H9 (cell line): Measurements from ENCODE around the gene AGMO. TPM values are rescaled to one million over a fixed set of nuclear protein-coding genes. Genes with fewer than 3 reads are reported as not detected.

Source experiments
- DNase-seq: peaks from one replicate; pipeline ENCODE4 v3.0.0-alpha.2; 2017
- H2AFZ ChIP-seq: one replicate; pipeline ENCODE4 v1.6.1; 2013; ENCODE audit warnings: mild to moderate bottlenecking, low read length, control low read depth, moderate library complexity
- H2AK5ac ChIP-seq: 2 replicates; pipeline ENCODE4 v1.6.1; 2013; ENCODE audit warnings: low read length, control low read depth, mixed read lengths; ENCODE audit not compliant: insufficient read length
- H2BK120ac ChIP-seq: one replicate; pipeline ENCODE4 v1.6.1; 2013; ENCODE audit warnings: low read depth, mild to moderate bottlenecking, low read length, control low read depth, inconsistent platforms; ENCODE audit not compliant: poor library complexity, severe bottlenecking
- H2BK12ac ChIP-seq: 2 replicates; pipeline ENCODE4 v1.6.1; 2013; ENCODE audit warnings: low read length, control low read depth, mixed read lengths, low read depth; ENCODE audit not compliant: insufficient read length
- H2BK15ac ChIP-seq: 2 replicates; pipeline ENCODE4 v1.6.1; 2013; ENCODE audit warnings: low read depth, low read length, control low read depth
- H2BK20ac ChIP-seq: one replicate; pipeline ENCODE4 v1.6.1; 2013; ENCODE audit warnings: low read depth, mild to moderate bottlenecking, low read length, control low read depth, inconsistent platforms; ENCODE audit not compliant: poor library complexity, severe bottlenecking
- H2BK5ac ChIP-seq: 2 replicates; pipeline ENCODE4 v1.6.1; 2013; ENCODE audit warnings: low read length, control low read depth, mixed read lengths; ENCODE audit not compliant: insufficient read length
- H3K14ac ChIP-seq: 2 replicates; pipeline ENCODE4 v1.6.1; 2013; ENCODE audit warnings: low read length, control low read depth; ENCODE audit not compliant: insufficient read depth
- H3K18ac ChIP-seq: 2 replicates; pipeline ENCODE4 v1.6.1; 2013; ENCODE audit warnings: low read depth, mild to moderate bottlenecking, mixed read lengths, low read length, control low read depth; ENCODE audit not compliant: insufficient read length
- H3K23ac ChIP-seq: 2 replicates; pipeline ENCODE4 v1.6.1; 2013; ENCODE audit warnings: low read length, control low read depth, mixed read lengths, low read depth; ENCODE audit not compliant: insufficient read length
- H3K23me2 ChIP-seq: 2 replicates; pipeline ENCODE4 v1.6.1; 2013; ENCODE audit warnings: low read depth, mild to moderate bottlenecking, mixed read lengths, low read length, control low read depth; ENCODE audit not compliant: insufficient read length, poor library complexity, severe bottlenecking
- H3K27ac ChIP-seq: 2 replicates; pipeline ENCODE4 v1.5.1; 2013; ENCODE audit warnings: low read length, control low read depth, mixed read lengths, low read depth; ENCODE audit not compliant: insufficient read length
- H3K27me3 ChIP-seq: 2 replicates; pipeline ENCODE4 v1.6.1; 2013; ENCODE audit warnings: low read length, control low read depth, inconsistent platforms; ENCODE audit not compliant: insufficient read depth
- H3K4ac ChIP-seq: 2 replicates; pipeline ENCODE4 v1.6.1; 2013; ENCODE audit warnings: low read depth, mild to moderate bottlenecking, control low read depth, inconsistent platforms, low read length, moderate library complexity
- H3K4me1 ChIP-seq: 2 replicates; pipeline ENCODE4 v1.6.1; 2013; ENCODE audit warnings: low read length, control low read depth, inconsistent platforms; ENCODE audit not compliant: insufficient read depth
- H3K4me2 ChIP-seq: 2 replicates; pipeline ENCODE4 v1.6.1; 2013; ENCODE audit warnings: low read length, control low read depth, mixed read lengths; ENCODE audit not compliant: insufficient read length, insufficient read depth
- H3K56ac ChIP-seq: 2 replicates; pipeline ENCODE4 v1.6.1; 2013; ENCODE audit warnings: low read depth, mild to moderate bottlenecking, mixed read lengths, low read length, control low read depth; ENCODE audit not compliant: insufficient read length
- H3K79me1 ChIP-seq: 2 replicates; pipeline ENCODE4 v1.6.1; 2013; ENCODE audit warnings: low read depth, mild to moderate bottlenecking, moderate library complexity, low read length, control low read depth, inconsistent platforms; ENCODE audit not compliant: insufficient read depth, poor library complexity, severe bottlenecking
- H3K79me2 ChIP-seq: 2 replicates; pipeline ENCODE4 v1.6.1; 2013; ENCODE audit warnings: low read length, control low read depth, inconsistent platforms; ENCODE audit not compliant: insufficient read depth
- H3K9ac ChIP-seq: 2 replicates; pipeline ENCODE4 v1.6.1; 2013; ENCODE audit warnings: low read length, control low read depth, mixed read lengths; ENCODE audit not compliant: insufficient read length; ENCODE audit errors: extremely low read depth
- H3K9me3 ChIP-seq: one replicate; pipeline ENCODE4 v1.6.1; 2013; ENCODE audit warnings: low read depth, low read length, inconsistent platforms; ENCODE audit not compliant: control insufficient read depth
- H3T11ph ChIP-seq: one replicate; pipeline ENCODE4 v1.6.1; 2013; ENCODE audit warnings: mild to moderate bottlenecking, low read length, control low read depth, inconsistent platforms
- H4K20me1 ChIP-seq: one replicate; pipeline ENCODE4 v1.6.1; 2013; ENCODE audit not compliant: control insufficient read depth, insufficient read length, insufficient read depth
- H4K5ac ChIP-seq: 2 replicates; pipeline ENCODE4 v1.6.1; 2013; ENCODE audit warnings: low read depth, mild to moderate bottlenecking, mixed read lengths, low read length, control low read depth; ENCODE audit not compliant: insufficient read length
- H4K8ac ChIP-seq: replicated peaks from 2 replicates; pipeline ENCODE4 v1.6.1; 2013; ENCODE audit warnings: low read length, control low read depth, mixed read lengths, low read depth; ENCODE audit not compliant: insufficient read length
- H4K91ac ChIP-seq: 2 replicates; pipeline ENCODE4 v1.6.1; 2013; ENCODE audit warnings: low read depth, mild to moderate bottlenecking, moderate library complexity, mixed read lengths, low read length, control low read depth; ENCODE audit not compliant: insufficient read length
- H3K27ac Mint-ChIP-seq, 3 experiments: 2 replicates in 2 of 3; 3 replicates in 1 of 3; pipeline ENCODE4 v1.8.0; 2020 to 2021; ENCODE audit warnings: mixed read lengths in 3 of 3, mild to moderate bottlenecking in 1 of 3, moderate library complexity in 1 of 3
- H3K27me3 Mint-ChIP-seq: 2 replicates; pipeline ENCODE4 v1.8.0; 2021; ENCODE audit warnings: low read depth, mild to moderate bottlenecking, moderate library complexity, mixed read lengths
- H3K36me3 Mint-ChIP-seq, 3 experiments: 2 replicates in 2 of 3; 3 replicates in 1 of 3; pipeline ENCODE4 v1.8.0; 2020 to 2021; ENCODE audit warnings: low read depth in 3 of 3, mixed read lengths in 3 of 3; ENCODE audit not compliant: insufficient read depth in 1 of 3
- H3K4me1 Mint-ChIP-seq, 2 experiments: 2 replicates each; pipeline ENCODE4 v1.8.0; 2020; ENCODE audit warnings: mixed read lengths in 2 of 2
- H3K4me3 Mint-ChIP-seq, 2 experiments: 2 replicates in 1 of 2; 3 replicates in 1 of 2; pipeline ENCODE4 v1.8.0; 2020 to 2021; ENCODE audit warnings: mild to moderate bottlenecking in 2 of 2, mixed read lengths in 2 of 2, moderate library complexity in 1 of 2
- H3K9me3 Mint-ChIP-seq, 2 experiments: 2 replicates in 1 of 2; 3 replicates in 1 of 2; pipeline ENCODE4 v1.8.0; 2020; ENCODE audit warnings: mild to moderate bottlenecking in 2 of 2, mixed read lengths in 2 of 2, moderate library complexity in 1 of 2
- WGBS: extraction: QIAGEN DNeasy Blood & Tissue Kit; methylation state at CpG from one replicate; pipeline ENCODE4 v1.1.7; 2013; ENCODE audit warnings: missing lambda C conversion rate, low lambda C conversion rate, mixed read lengths; ENCODE audit not compliant: insufficient read length; ENCODE audit errors: extremely low coverage; 5-methylcytosine and 5-hydroxymethylcytosine counted together
- total RNA-seq: library from RNA; stranded (reverse); gene quantifications from 2 replicates; pipeline ENCODE4 v1.2.1, GENCODE V29; 2021
- TF ChIP-seq, protein P1 (sequence below): fragments of 200-600 bp; sonication (generic); conservative IDR thresholded peaks from 3 replicates; pipeline ENCODE4 v1.8.0; 2021; ENCODE audit warnings: antibody characterized with exemption, mild to moderate bottlenecking

Gene AGMO
- total RNA-seq, 1 experiment from 2014 or later, result 0.70 TPM

DNA sequence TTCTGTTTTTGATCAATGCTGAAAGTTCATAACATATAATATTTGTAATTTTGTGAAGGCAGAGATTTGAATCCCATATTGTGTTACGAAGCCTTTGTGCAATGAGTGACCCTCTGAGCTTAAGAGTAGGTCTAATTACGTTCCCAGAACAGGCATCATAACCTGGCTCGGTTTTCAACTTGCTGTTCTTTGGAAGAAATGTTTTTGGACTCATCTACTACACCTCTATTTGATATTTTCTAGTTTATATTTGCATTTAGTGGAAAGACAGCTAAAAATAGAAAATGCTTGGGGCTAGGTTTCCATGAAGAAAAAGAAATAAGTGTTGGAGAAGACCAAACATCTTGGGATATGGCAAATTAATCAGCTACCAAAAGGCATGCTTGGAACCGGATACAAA, 234.8 kb downstream of the AGMO start:
- Histone ChIP-seq H3K56ac (no peak overlapping the region), H4K8ac (no peak overlapping the region), H2AFZ (no peak overlapping the region), H3K23me2 (no peaks in the 10 kb centered on the region), H4K5ac (no peak overlapping the region), H2BK5ac (no peak overlapping the region), H3K79me1 (no peaks in the 10 kb centered on the region), H2AK5ac (no peak overlapping the region), H2BK12ac (no peak overlapping the region), H4K91ac (no peak overlapping the region), H3K9me3 (no peaks in the 10 kb centered on the region), H3K18ac (no peak overlapping the region), H3K23ac (no peak overlapping the region), H3K14ac (no peak overlapping the region), H3K79me2 (no peaks in the 10 kb centered on the region), H3T11ph (no peak overlapping the region), H2BK20ac (no peak overlapping the region), H3K4ac (no peak overlapping the region), H3K4me2 (no peak overlapping the region), H2BK15ac (no peak overlapping the region), H3K27me3 (no peaks in the 10 kb centered on the region), H4K20me1 (no peaks in the 10 kb centered on the region), H3K27ac (no peak overlapping the region), H2BK120ac (no peak overlapping the region), H3K4me1 (no peaks in the 10 kb centered on the region; the same call in 1 of the 2 replicates), H3K9ac (no peak overlapping the region)
- TF ChIP-seq, protein P1, sequence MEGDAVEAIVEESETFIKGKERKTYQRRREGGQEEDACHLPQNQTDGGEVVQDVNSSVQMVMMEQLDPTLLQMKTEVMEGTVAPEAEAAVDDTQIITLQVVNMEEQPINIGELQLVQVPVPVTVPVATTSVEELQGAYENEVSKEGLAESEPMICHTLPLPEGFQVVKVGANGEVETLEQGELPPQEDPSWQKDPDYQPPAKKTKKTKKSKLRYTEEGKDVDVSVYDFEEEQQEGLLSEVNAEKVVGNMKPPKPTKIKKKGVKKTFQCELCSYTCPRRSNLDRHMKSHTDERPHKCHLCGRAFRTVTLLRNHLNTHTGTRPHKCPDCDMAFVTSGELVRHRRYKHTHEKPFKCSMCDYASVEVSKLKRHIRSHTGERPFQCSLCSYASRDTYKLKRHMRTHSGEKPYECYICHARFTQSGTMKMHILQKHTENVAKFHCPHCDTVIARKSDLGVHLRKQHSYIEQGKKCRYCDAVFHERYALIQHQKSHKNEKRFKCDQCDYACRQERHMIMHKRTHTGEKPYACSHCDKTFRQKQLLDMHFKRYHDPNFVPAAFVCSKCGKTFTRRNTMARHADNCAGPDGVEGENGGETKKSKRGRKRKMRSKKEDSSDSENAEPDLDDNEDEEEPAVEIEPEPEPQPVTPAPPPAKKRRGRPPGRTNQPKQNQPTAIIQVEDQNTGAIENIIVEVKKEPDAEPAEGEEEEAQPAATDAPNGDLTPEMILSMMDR, result no peak
- Mint-ChIP-seq H3K27me3 (no peaks in the 10 kb centered on the region), H3K4me1 (peaks cover 8 to 9% of the 10 kb centered on the region in 2 experiments), H3K9me3 (peaks cover 3% of the 10 kb centered on the region in 2 experiments), H3K36me3 (peaks cover 0 to 4% (median 2%) of the 10 kb centered on the region in 3 experiments; a peak in 2 of 7 replicates), H3K4me3 (no peak overlapping the region), H3K27ac (no peak overlapping the region)
- no CpG with 5 or more reads among the region's 4 CpGs for WGBS
- no peak for DNase-seq
